ENCODE data around the gene KIF5A.
"Not testable (repeated sequence)": the region's sequence is repeated elsewhere in the genome, so short reads cannot be mapped to it uniquely, and the experiment has no call there.

KIF5A gene

GRCh38 chr12:57563358-57563757 lies 13.5 kb downstream of the KIF5A start:
- no peaks in the 10 kb centered on the region for H3K9me3 ChIP-seq (ENCODE audit: control insufficient read depth, insufficient read depth, low read length)
- peaks cover 22% of the 10 kb centered on the region for H3K36me3 ChIP-seq (ENCODE audit: control insufficient read depth, insufficient read depth, low read length)
- no peak overlapping the region for H3K27ac ChIP-seq (ENCODE audit: low read depth, low read length)
- no peaks in the 10 kb centered on the region for H3K4me1 ChIP-seq (ENCODE audit: control insufficient read depth, insufficient read depth, low read length)
- H3K4me3 ChIP-seq (ENCODE audit: low read depth, low read length), result no peak overlapping the region
- no peak overlapping the region for H3K9ac ChIP-seq (ENCODE audit: low read depth, low read length)
- no peaks in the 10 kb centered on the region for H3K27me3 ChIP-seq (ENCODE audit: control insufficient read depth, insufficient read depth, low read length)

GRCh38 chr12:57564178-57564740 lies 14.4 kb downstream of the KIF5A start:
- Histone ChIP-seq H3K4me1 (ENCODE audit: control insufficient read depth, insufficient read depth, low read length) (no peaks in the 10 kb centered on the region), H3K27ac (ENCODE audit: low read depth, low read length) (no peak overlapping the region), H3K27me3 (ENCODE audit: control insufficient read depth, insufficient read depth, low read length) (no peaks in the 10 kb centered on the region), H3K9ac (ENCODE audit: low read depth, low read length) (no peak overlapping the region), H3K4me3 (ENCODE audit: low read depth, low read length) (no peak overlapping the region), H3K9me3 (ENCODE audit: control insufficient read depth, insufficient read depth, low read length) (no peaks in the 10 kb centered on the region), H3K36me3 (ENCODE audit: control insufficient read depth, insufficient read depth, low read length) (peaks cover 31% of the 10 kb centered on the region)

GRCh38 chr12:57568838-57569237 lies 19.0 kb downstream of the KIF5A start:
- no peak overlapping the region for H3K4me3 ChIP-seq (ENCODE audit: low read depth, low read length)
- no peaks in the 10 kb centered on the region for H3K27me3 ChIP-seq (ENCODE audit: control insufficient read depth, insufficient read depth, low read length)
- no peak overlapping the region for H3K9ac ChIP-seq (ENCODE audit: low read depth, low read length)
- no peak overlapping the region for H3K27ac ChIP-seq (ENCODE audit: low read depth, low read length)
- H3K4me1 ChIP-seq (ENCODE audit: control insufficient read depth, insufficient read depth, low read length), result no peaks in the 10 kb centered on the region
- peaks cover 60% of the 10 kb centered on the region for H3K36me3 ChIP-seq (ENCODE audit: control insufficient read depth, insufficient read depth, low read length)
- no peaks in the 10 kb centered on the region for H3K9me3 ChIP-seq (ENCODE audit: control insufficient read depth, insufficient read depth, low read length)

- H3K27me3 ChIP-seq (ENCODE audit: control insufficient read depth, insufficient read depth, low read length), result no peaks in the 10 kb centered on the region
- H3K36me3 ChIP-seq (ENCODE audit: control insufficient read depth, insufficient read depth, low read length), result peaks cover 54% of the 10 kb centered on the region
- no peaks in the 10 kb centered on the region for H3K4me1 ChIP-seq (ENCODE audit: control insufficient read depth, insufficient read depth, low read length)
- no peaks in the 10 kb centered on the region for H3K9me3 ChIP-seq (ENCODE audit: control insufficient read depth, insufficient read depth, low read length)
- H3K27ac ChIP-seq (ENCODE audit: low read depth, low read length), result no peak overlapping the region
- no peak overlapping the region for H3K9ac ChIP-seq (ENCODE audit: low read depth, low read length)
- H3K4me3 ChIP-seq (ENCODE audit: low read depth, low read length), result no peak overlapping the region
These were observed 20.0 kb downstream of the KIF5A start for GRCh38 chr12:57569858-57570257.

GRCh38 chr12:57570438-57570837 lies 20.6 kb downstream of the KIF5A start:
- not testable (repeated sequence) for H3K9me3 ChIP-seq (ENCODE audit: control insufficient read depth, insufficient read depth, low read length); H3K27ac ChIP-seq (ENCODE audit: low read depth, low read length); H3K4me3 ChIP-seq (ENCODE audit: low read depth, low read length); H3K4me1 ChIP-seq (ENCODE audit: control insufficient read depth, insufficient read depth, low read length); H3K9ac ChIP-seq (ENCODE audit: low read depth, low read length); H3K27me3 ChIP-seq (ENCODE audit: control insufficient read depth, insufficient read depth, low read length)
- H3K36me3 ChIP-seq (ENCODE audit: control insufficient read depth, insufficient read depth, low read length), result peaks cover 59% of the 10 kb centered on the region

- peaks cover 76% of the 10 kb centered on the region for H3K36me3 ChIP-seq (ENCODE audit: control insufficient read depth, insufficient read depth, low read length)
- H3K9ac ChIP-seq (ENCODE audit: low read depth, low read length), result no peak overlapping the region
These were observed 22.3 kb downstream of the KIF5A start for GRCh38 chr12:57571926-57572762.

GRCh38 chr12:57574795-57575194 lies 25.0 kb downstream of the KIF5A start:
- Histone ChIP-seq H3K27ac (ENCODE audit: low read depth, low read length) (no peak overlapping the region), H3K36me3 (ENCODE audit: control insufficient read depth, insufficient read depth, low read length) (peaks cover 86% of the 10 kb centered on the region)

More at GRCh38 chr12:57571926-57572762, 22.3 kb downstream of the KIF5A start:
- Histone ChIP-seq H3K4me1 (ENCODE audit: control insufficient read depth, insufficient read depth, low read length) (no peaks in the 10 kb centered on the region), H3K4me3 (ENCODE audit: low read depth, low read length) (no peak overlapping the region), H3K9me3 (ENCODE audit: control insufficient read depth, insufficient read depth, low read length) (no peaks in the 10 kb centered on the region), H3K27ac (ENCODE audit: low read depth, low read length) (no peak overlapping the region), H3K27me3 (ENCODE audit: control insufficient read depth, insufficient read depth, low read length) (no peaks in the 10 kb centered on the region)

GRCh38 chr12:57575771-57576612 lies 26.1 kb downstream of the KIF5A start:
- Histone ChIP-seq H3K9ac (ENCODE audit: low read depth, low read length) (no peak overlapping the region), H3K27ac (ENCODE audit: low read depth, low read length) (no peak overlapping the region), H3K36me3 (ENCODE audit: control insufficient read depth, insufficient read depth, low read length) (peaks cover 87% of the 10 kb centered on the region), H3K4me1 (ENCODE audit: control insufficient read depth, insufficient read depth, low read length) (no peaks in the 10 kb centered on the region), H3K9me3 (ENCODE audit: control insufficient read depth, insufficient read depth, low read length) (no peaks in the 10 kb centered on the region), H3K27me3 (ENCODE audit: control insufficient read depth, insufficient read depth, low read length) (no peaks in the 10 kb centered on the region), H3K4me3 (ENCODE audit: low read depth, low read length) (no peak overlapping the region)

More at GRCh38 chr12:57574795-57575194, 25.0 kb downstream of the KIF5A start:
- no peaks in the 10 kb centered on the region for H3K27me3 ChIP-seq (ENCODE audit: control insufficient read depth, insufficient read depth, low read length)
- no peak overlapping the region for H3K4me3 ChIP-seq (ENCODE audit: low read depth, low read length)
- no peaks in the 10 kb centered on the region for H3K4me1 ChIP-seq (ENCODE audit: control insufficient read depth, insufficient read depth, low read length)
- H3K9ac ChIP-seq (ENCODE audit: low read depth, low read length), result no peak overlapping the region
- no peaks in the 10 kb centered on the region for H3K9me3 ChIP-seq (ENCODE audit: control insufficient read depth, insufficient read depth, low read length)

GRCh38 chr12:57576613-57577160 lies 26.8 kb downstream of the KIF5A start:
- Histone ChIP-seq H3K4me3 (ENCODE audit: low read depth, low read length) (no peak overlapping the region), H3K27ac (ENCODE audit: low read depth, low read length) (no peak overlapping the region), H3K4me1 (ENCODE audit: control insufficient read depth, insufficient read depth, low read length) (no peaks in the 10 kb centered on the region), H3K9me3 (ENCODE audit: control insufficient read depth, insufficient read depth, low read length) (no peaks in the 10 kb centered on the region), H3K9ac (ENCODE audit: low read depth, low read length) (no peak overlapping the region), H3K27me3 (ENCODE audit: control insufficient read depth, insufficient read depth, low read length) (no peaks in the 10 kb centered on the region), H3K36me3 (ENCODE audit: control insufficient read depth, insufficient read depth, low read length) (peaks cover 88% of the 10 kb centered on the region)

GRCh38 chr12:57577981-57578758 lies 28.3 kb downstream of the KIF5A start:
- Histone ChIP-seq H3K36me3 (ENCODE audit: control insufficient read depth, insufficient read depth, low read length) (peaks cover 84% of the 10 kb centered on the region), H3K9me3 (ENCODE audit: control insufficient read depth, insufficient read depth, low read length) (no peaks in the 10 kb centered on the region), H3K4me3 (ENCODE audit: low read depth, low read length) (no peak overlapping the region), H3K4me1 (ENCODE audit: control insufficient read depth, insufficient read depth, low read length) (no peaks in the 10 kb centered on the region), H3K9ac (ENCODE audit: low read depth, low read length) (no peak overlapping the region), H3K27ac (ENCODE audit: low read depth, low read length) (no peak overlapping the region), H3K27me3 (ENCODE audit: control insufficient read depth, insufficient read depth, low read length) (no peaks in the 10 kb centered on the region)

All from HUES48 (cell line).